Hepatocyte (in vitro differentiated cells): ENCODE measurements around the gene MAP3K6.

ENCODE experiments used
- CTCF ChIP-seq: fragments of 200-600 bp; sonication (generic); IDR thresholded peaks from 2 replicates; pipeline ENCODE4 v1.5.1; 2016; ENCODE audit warnings: antibody characterized with exemption, mild to moderate bottlenecking; ENCODE audit not compliant: poor library complexity
- EZH2 ChIP-seq: fragments of 200-600 bp; sonication (generic); IDR thresholded peaks from 2 replicates; pipeline ENCODE4 v1.6.1; 2016; ENCODE audit warnings: antibody characterized with exemption, mild to moderate bottlenecking, borderline replicate concordance
- EZH2phosphoT487 ChIP-seq: fragments of 200-600 bp; sonication (generic); IDR thresholded peaks from one replicate; pipeline ENCODE4 v1.6.1; 2018; ENCODE audit warnings: antibody characterized with exemption, mild to moderate bottlenecking, low read depth, moderate library complexity; ENCODE audit not compliant: unreplicated experiment, severe bottlenecking

GRCh38 chr1:27414091-27414490, 47.3 kb upstream of the MAP3K6 start:
- no peak for TF ChIP-seq CTCF
- TF ChIP-seq EZH2 = no peak
- no peak for TF ChIP-seq EZH2phosphoT487
